ENCODE measurements around the gene ARHGAP44. TPM values are rescaled to one million over a fixed set of nuclear protein-coding genes. Genes with fewer than 3 reads are reported as not detected.

The ARHGAP44 gene
- total and polyA plus RNA-seq, 8 donors = 2.8 to 239 (median 7.4) TPM

GRCh38 chr17:12928736-12929135 lies 139.4 kb downstream of the ARHGAP44 start:
- TF ChIP-seq EP300 (IDR thresholded peaks at IDR 0.05) = no peak
- Histone ChIP-seq H3K9me3 (no peaks in the 10 kb centered on the region), H3K36me3 (peaks cover 0 to 17% (median 3%) of the 10 kb centered on the region in 4 donors), H3K4me3 (no peak overlapping the region), H3K27me3 (no peaks in the 10 kb centered on the region), H3K4me1 (no peaks in the 10 kb centered on the region), H3K27ac (no peak overlapping the region)
- DNase-seq = peak in 1 of 2 donors; percentile 9
- WGBS, 5 donors = 53 to 94% (median 69%) methylated on average over 2 of the region's 2 CpGs
- intact Hi-C loops (cut with DNase I; ENCODE audit: low total_unique reads) = no loop called here

- intact Hi-C loops (cut with DNase I; ENCODE audit: low total_unique reads) = no loop called here
- DNase-seq = no peak
- H3K27me3 ChIP-seq = no peaks in the 10 kb centered on the region
- TF ChIP-seq EP300 (IDR thresholded peaks at IDR 0.05) (no peak), CTCF (IDR thresholded peaks at IDR 0.05) (no peak), POLR2A (IDR thresholded peaks at IDR 0.05) (no peak), POLR2AphosphoS5 (IDR thresholded peaks at IDR 0.05) (no peak)
- H3K9me3 ChIP-seq = no peaks in the 10 kb centered on the region
- H3K4me1 ChIP-seq = no peaks in the 10 kb centered on the region
- no peaks in the 10 kb centered on the region for H3K36me3 ChIP-seq
- WGBS, 5 donors = 56 to 73% (median 71%) methylated on average over 3 of the region's 3 CpGs
- no peak overlapping the region for H3K27ac ChIP-seq
- no peak overlapping the region for H3K4me3 ChIP-seq
Observed at GRCh38 chr17:12936501-12936900, 147.2 kb downstream of the ARHGAP44 start.

GRCh38 chr17:12940699-12941098 lies 151.4 kb downstream of the ARHGAP44 start:
- Histone ChIP-seq H3K27ac (no peak overlapping the region), H3K4me1 (no peaks in the 10 kb centered on the region), H3K27me3 (no peaks in the 10 kb centered on the region), H3K4me3 (no peak overlapping the region), H3K9me3 (no peaks in the 10 kb centered on the region), H3K36me3 (peaks cover 0 to 20% (median 18%) of the 10 kb centered on the region in 4 donors)
- 64 to 75% (median 68%) methylated on average over 2 of the region's 2 CpGs for WGBS, 5 donors
- DNase-seq = no peak
- intact Hi-C loops (cut with DNase I; ENCODE audit: low total_unique reads) = no loop called here
- TF ChIP-seq CTCF (IDR thresholded peaks at IDR 0.05) (no peak), POLR2AphosphoS5 (IDR thresholded peaks at IDR 0.05) (no peak), POLR2A (IDR thresholded peaks at IDR 0.05) (no peak), EP300 (IDR thresholded peaks at IDR 0.05) (no peak)

- TF ChIP-seq POLR2AphosphoS5 (IDR thresholded peaks at IDR 0.05) (no peak), POLR2A (IDR thresholded peaks at IDR 0.05) (no peak), CTCF (IDR thresholded peaks at IDR 0.05) (no peak), EP300 (IDR thresholded peaks at IDR 0.05) (no peak)
- Histone ChIP-seq H3K27ac (no peak overlapping the region), H3K4me3 (no peak overlapping the region), H3K36me3 (peaks cover 4 to 72% (median 61%) of the 10 kb centered on the region in 4 donors), H3K4me1 (no peaks in the 10 kb centered on the region), H3K27me3 (no peaks in the 10 kb centered on the region), H3K9me3 (no peaks in the 10 kb centered on the region)
- 83 to 95% (median 91%) methylated on average over 4 of the region's 4 CpGs for WGBS, 5 donors
- intact Hi-C loops (cut with DNase I; ENCODE audit: low total_unique reads) = no loop called here
- no peak for DNase-seq
Observed at GRCh38 chr17:12947047-12947446, 157.7 kb downstream of the ARHGAP44 start.

GRCh38 chr17:12952012-12952411 lies 162.7 kb downstream of the ARHGAP44 start:
- Histone ChIP-seq H3K36me3 (peaks cover 4 to 93% (median 73%) of the 10 kb centered on the region in 4 donors), H3K9me3 (peaks cover 0 to 3% (median 1%) of the 10 kb centered on the region in 4 donors), H3K27me3 (no peaks in the 10 kb centered on the region), H3K4me1 (no peaks in the 10 kb centered on the region), H3K4me3 (no peak overlapping the region), H3K27ac (no peak overlapping the region)
- WGBS, 5 donors = 92 to 95% (median 94%) methylated on average over 4 of the region's 4 CpGs
- TF ChIP-seq EP300 (IDR thresholded peaks at IDR 0.05) (no peak), POLR2AphosphoS5 (IDR thresholded peaks at IDR 0.05) (no peak)
- DNase-seq = no peak
- intact Hi-C loops (cut with DNase I; ENCODE audit: low total_unique reads) = no loop called here

Data from stomach (tissue), 9 donors.